Measurements from ENCODE around the gene CCKAR.

- TF ChIP-seq CTCF (IDR thresholded peaks at IDR 0.05 in 4 of 5, conservative IDR thresholded peaks at IDR 0.05 in 1 of 5) (no peak), POLR2A (IDR thresholded peaks at IDR 0.05) (no peak)
Measured at GRCh38 chr4:26493461-26493860, 3.2 kb upstream of the CCKAR start.
